Right lobe of liver (tissue), 6 donors: ENCODE measurements around the gene EML6. TPM values are rescaled to one million over a fixed set of nuclear protein-coding genes. Genes with fewer than 3 reads are reported as not detected.

Experiments used
- ATAC-seq, 4 donors: fragments of 200-7000 bp; cut with Tn5 transposase; one replicate each; pipeline ENCODE4 v1.9.1; 2020; ENCODE audit warnings: mild to moderate bottlenecking in 4 of 4, moderate library complexity in 4 of 4
- DNase-seq, 3 donors: peaks; one replicate each; pipeline ENCODE4 v3.0.0-alpha.2; 2020
- H3K27ac ChIP-seq, 3 donors: fragments of 200-600 bp; one replicate each; pipeline ENCODE4 v1.8.0; 2022
- H3K27me3 ChIP-seq, 2 donors: fragments of 200-600 bp; one replicate each; pipeline ENCODE4 v1.8.0; 2022
- H3K36me3 ChIP-seq, 4 donors: fragments of 200-600 bp; sonication (generic) in 1 of 4; one replicate each; pipeline versions ENCODE4 v1.5.1 to v1.8.0; 2017 to 2022; ENCODE audit warnings: control low read depth in 1 of 4
- H3K4me1 ChIP-seq, 4 donors: fragments of 200-600 bp; sonication (generic) in 1 of 4; one replicate each; pipeline versions ENCODE4 v1.5.1 to v1.8.0; 2017 to 2022; ENCODE audit warnings: control low read depth in 1 of 4
- H3K4me3 ChIP-seq, 3 donors: fragments of 200-600 bp; one replicate each; pipeline ENCODE4 v1.8.0; 2022
- H3K9me3 ChIP-seq, 4 donors: fragments of 200-600 bp; sonication (generic) in 1 of 4; one replicate each; pipeline versions ENCODE4 v1.5.1 to v1.8.0; 2017 to 2022; ENCODE audit warnings: control low read depth in 1 of 4
- POLR2A ChIP-seq: fragments of 450-650 bp; IDR thresholded peaks from one replicate; pipeline ENCODE4 v1.6.1; 2017; ENCODE audit warnings: antibody characterized with exemption, mild to moderate bottlenecking
- WGBS: methylation state at CpG from one replicate; pipeline ENCODE4 v1.1.6; 2018; ENCODE audit warnings: low coverage, low lambda C conversion rate; ENCODE audit not compliant: insufficient coverage; ENCODE audit errors: missing lambda C conversion rate; 5-methylcytosine and 5-hydroxymethylcytosine counted together
- intact Hi-C, 2 donors: fragments of 100-400 bp; cut with DNase I; formaldehyde crosslinking; loops; one replicate each; pipeline versions ENCODE4 v1.11.2 to v1.14.1; 2022
- total RNA-seq, 6 experiments: library from RNA; depleted of rRNA in 2 of 6; stranded (reverse); fragments of >200 nt in 2 of 6; fragmentation: NEBNext Ultra II Directional in 3 of 6; extraction: Animal tissue kit (Norgen Biotek cat#: 25700) in 3 of 6; gene quantifications; one replicate each; pipeline versions ENCODE4 v1.1.0 to v1.2.4, GENCODE V29; 2016 to 2023
- TF ChIP-seq, protein P1 (sequence below), 4 donors: fragments of 200-600 bp in 3 of 4; fragments of 450-650 bp in 1 of 4; IDR thresholded peaks; one replicate each; pipeline versions ENCODE4 v1.5.1 to v1.8.0; 2016 to 2022; ENCODE audit warnings: antibody characterized with exemption in 4 of 4, mild to moderate bottlenecking in 2 of 4
- donor health status: DM: no; HTN: yes; CAD: no.
- donor health status: DM: no; HTN: no; CAD: no.
- donor health status: DM: no; HTN: no; CAD: no.
- donor health status: DM: no; HTN: yes; CAD: no.
- donor health status: DM: no; HTN: yes; CAD: no.

Gene EML6
- total RNA-seq, 6 experiments from 2014 or later: 0.82 to 2.5 (median 1.5) TPM

DNA sequence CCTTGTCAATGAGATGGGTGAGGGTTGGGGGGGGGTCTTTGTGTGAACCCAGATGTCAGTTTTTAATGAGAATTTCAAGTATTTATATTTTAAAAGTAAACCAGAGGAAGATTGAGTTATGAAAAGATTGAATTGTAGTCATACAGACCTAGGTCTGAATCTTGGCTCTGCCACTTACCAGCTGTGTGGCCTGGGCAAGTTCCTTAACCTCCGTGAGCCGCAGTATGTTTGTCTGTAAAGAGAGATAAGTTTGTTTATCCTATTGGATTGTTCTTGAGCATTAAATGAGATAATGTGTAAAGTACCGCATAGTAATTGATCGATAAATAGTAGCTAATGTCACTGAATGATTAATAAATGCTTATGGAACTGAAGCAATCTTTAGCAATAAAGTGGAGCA is 63.8 kb downstream of the EML6 start:
- 37% methylated on average over 4 of the region's 4 CpGs for WGBS

DNA sequence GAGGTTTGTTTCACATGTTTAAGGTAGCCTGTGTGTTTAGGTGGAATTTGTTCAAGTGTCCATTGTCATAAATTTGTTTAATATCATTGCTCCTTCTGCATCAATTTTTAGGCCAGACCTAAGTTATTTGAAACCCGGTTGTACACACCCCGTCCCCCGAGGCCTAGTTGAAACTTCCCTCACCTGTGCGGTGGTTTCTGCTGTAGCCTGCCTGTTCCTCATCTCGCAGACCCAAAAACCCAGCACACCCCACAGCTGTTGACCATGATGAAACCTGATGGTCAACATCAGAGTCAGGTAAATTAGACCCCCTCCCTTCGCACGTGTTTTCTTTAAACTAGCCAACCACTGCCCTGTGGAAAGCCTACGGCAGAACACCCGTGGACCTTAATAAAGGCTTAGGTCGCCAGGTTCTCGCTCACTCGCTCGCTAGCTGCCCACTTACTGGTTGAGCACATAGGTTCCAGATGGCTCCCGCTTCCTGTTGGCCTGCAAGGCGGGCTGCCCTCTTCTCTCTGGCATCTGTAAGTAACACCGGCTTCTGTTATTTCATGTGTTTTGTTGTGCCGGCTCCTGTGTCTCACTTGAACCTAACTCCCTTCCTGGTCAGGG is 64.4 kb downstream of the EML6 start:
- H3K36me3 ChIP-seq: no peaks in the 10 kb centered on the region
- intact Hi-C loops: no loop called here
- H3K27ac ChIP-seq: no peak overlapping the region
- ATAC-seq (no peak), DNase-seq (no peak)
- TF ChIP-seq, protein P1, sequence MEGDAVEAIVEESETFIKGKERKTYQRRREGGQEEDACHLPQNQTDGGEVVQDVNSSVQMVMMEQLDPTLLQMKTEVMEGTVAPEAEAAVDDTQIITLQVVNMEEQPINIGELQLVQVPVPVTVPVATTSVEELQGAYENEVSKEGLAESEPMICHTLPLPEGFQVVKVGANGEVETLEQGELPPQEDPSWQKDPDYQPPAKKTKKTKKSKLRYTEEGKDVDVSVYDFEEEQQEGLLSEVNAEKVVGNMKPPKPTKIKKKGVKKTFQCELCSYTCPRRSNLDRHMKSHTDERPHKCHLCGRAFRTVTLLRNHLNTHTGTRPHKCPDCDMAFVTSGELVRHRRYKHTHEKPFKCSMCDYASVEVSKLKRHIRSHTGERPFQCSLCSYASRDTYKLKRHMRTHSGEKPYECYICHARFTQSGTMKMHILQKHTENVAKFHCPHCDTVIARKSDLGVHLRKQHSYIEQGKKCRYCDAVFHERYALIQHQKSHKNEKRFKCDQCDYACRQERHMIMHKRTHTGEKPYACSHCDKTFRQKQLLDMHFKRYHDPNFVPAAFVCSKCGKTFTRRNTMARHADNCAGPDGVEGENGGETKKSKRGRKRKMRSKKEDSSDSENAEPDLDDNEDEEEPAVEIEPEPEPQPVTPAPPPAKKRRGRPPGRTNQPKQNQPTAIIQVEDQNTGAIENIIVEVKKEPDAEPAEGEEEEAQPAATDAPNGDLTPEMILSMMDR (IDR thresholded peaks at IDR 0.05): no peak
- TF ChIP-seq POLR2A: no peak
- no peak overlapping the region for H3K4me3 ChIP-seq
- no peaks in the 10 kb centered on the region for H3K27me3 ChIP-seq
- 98% methylated on average over 15 of the region's 17 CpGs for WGBS
- no peaks in the 10 kb centered on the region for H3K4me1 ChIP-seq
- H3K9me3 ChIP-seq: no peaks in the 10 kb centered on the region

More for the DNA sequence above, 63.8 kb downstream of the EML6 start:
- Histone ChIP-seq H3K9me3 (no peaks in the 10 kb centered on the region), H3K27me3 (no peaks in the 10 kb centered on the region), H3K36me3 (no peaks in the 10 kb centered on the region), H3K27ac (no peak overlapping the region), H3K4me1 (no peaks in the 10 kb centered on the region), H3K4me3 (no peak overlapping the region)
- ATAC-seq (peak in 1 of 4 donors; percentile 28), DNase-seq (no peak)
- intact Hi-C loops: no loop called here
- TF ChIP-seq, protein P1 (IDR thresholded peaks at IDR 0.05): no peak
- no peak for TF ChIP-seq POLR2A

DNA sequence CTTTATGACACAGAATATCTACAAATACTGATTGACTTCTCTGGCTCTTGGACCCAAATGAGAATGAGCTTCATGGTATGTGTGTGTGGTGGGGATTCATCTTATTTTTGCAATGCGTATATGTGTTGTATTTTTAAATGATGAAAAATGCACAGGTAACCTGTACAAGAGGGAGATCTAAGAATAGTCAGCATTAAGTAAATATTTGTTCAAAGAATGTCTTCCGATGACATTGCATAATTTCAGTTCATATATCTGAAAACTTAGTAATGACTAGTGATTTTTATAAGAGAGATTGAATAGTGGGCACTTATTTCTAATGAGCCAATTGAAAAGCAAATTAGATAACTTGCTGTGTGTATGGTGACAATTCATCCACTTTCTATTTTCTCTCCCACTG is 66.4 kb downstream of the EML6 start:
- Histone ChIP-seq H3K9me3 (no peaks in the 10 kb centered on the region), H3K27me3 (no peaks in the 10 kb centered on the region), H3K4me1 (no peaks in the 10 kb centered on the region), H3K36me3 (no peaks in the 10 kb centered on the region), H3K4me3 (no peak overlapping the region), H3K27ac (no peak overlapping the region)
- DNase-seq: no peak
- intact Hi-C loops: no loop called here
- TF ChIP-seq, protein P1 (IDR thresholded peaks at IDR 0.05): no peak
- no peak for TF ChIP-seq POLR2A
- WGBS: 80% methylated on average over 2 of the region's 2 CpGs
- ATAC-seq: no peak

DNA sequence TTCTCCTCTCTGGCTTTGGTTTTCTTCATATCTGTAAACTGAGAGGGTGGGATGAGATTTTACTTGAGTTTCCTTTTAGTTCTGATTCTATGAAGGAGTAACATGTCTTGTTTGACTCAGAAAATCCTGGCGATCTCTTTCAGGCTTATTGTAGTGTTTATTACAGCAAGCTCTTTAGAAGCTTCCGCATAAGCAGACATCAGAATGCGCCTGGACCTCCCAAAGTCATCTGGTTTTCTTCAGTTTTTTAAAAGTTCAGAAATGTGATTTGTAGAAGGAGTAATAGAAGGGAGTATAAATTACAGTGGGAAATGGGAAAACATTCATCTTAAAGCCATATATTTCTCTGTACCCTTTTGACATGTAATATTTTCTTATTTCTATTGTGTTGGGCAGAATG is 68.4 kb downstream of the EML6 start:
- TF ChIP-seq, protein P1 (IDR thresholded peaks at IDR 0.05): no peak
- no peak for TF ChIP-seq POLR2A
- Histone ChIP-seq H3K27me3 (no peaks in the 10 kb centered on the region), H3K36me3 (no peaks in the 10 kb centered on the region), H3K4me1 (no peaks in the 10 kb centered on the region), H3K27ac (no peak overlapping the region), H3K9me3 (no peaks in the 10 kb centered on the region), H3K4me3 (no peak overlapping the region)
- ATAC-seq (no peak), DNase-seq (no peak)
- intact Hi-C loops: no loop called here
- WGBS: 85% methylated on average over 3 of the region's 3 CpGs
